ENCODE results near the gene DNAH17. TPM values are rescaled to one million over a fixed set of nuclear protein-coding genes. Genes with fewer than 3 reads are reported as not detected.
A peak's percentile ranks its signal among the peaks of the same experiment; 100 is the strongest.

Gene DNAH17
- total and polyA plus RNA-seq, 2 of the 13 experiments (the other 11 are each of a cell fraction or from before 2014, with no cell fraction given): 0.86 to 1.6 TPM

GRCh38 chr17:78396441-78397337, 180.5 kb downstream of the DNAH17 start (continued):
- TF ChIP-seq ZNF550 (CRISPR knock-in tag; IDR thresholded peaks at IDR 0.05; ENCODE audit: borderline replicate concordance) (no peak), ZNF567 (CRISPR knock-in tag; IDR thresholded peaks at IDR 0.05; ENCODE audit: borderline replicate concordance) (no peak), JDP2 (CRISPR knock-in tag; IDR thresholded peaks at IDR 0.05; ENCODE audit: borderline replicate concordance) (no peak), SIN3A (IDR thresholded peaks at IDR 0.05; ENCODE audit: borderline replicate concordance, low read depth, low read length) (0 out of 2 replicates have a peak, but pooled peaks have one; percentile 53), KDM4B (CRISPR knock-in tag; IDR thresholded peaks at IDR 0.05) (no peak), ISL2 (CRISPR knock-in tag; IDR thresholded peaks at IDR 0.05) (no peak), RFXANK (CRISPR knock-in tag; IDR thresholded peaks at IDR 0.05) (no peak), AHR (CRISPR knock-in tag; IDR thresholded peaks at IDR 0.05) (no peak), NR3C1 (CRISPR knock-in tag; IDR thresholded peaks at IDR 0.05) (no peak), TEF (CRISPR knock-in tag; IDR thresholded peaks at IDR 0.05) (no peak), GATAD2A (CRISPR knock-in tag; IDR thresholded peaks at IDR 0.05) (peak; percentile 43), ZNF446 (CRISPR knock-in tag; IDR thresholded peaks at IDR 0.05) (no peak), ZNF891 (CRISPR knock-in tag; IDR thresholded peaks at IDR 0.05) (no peak), PAWR (CRISPR knock-in tag; IDR thresholded peaks at IDR 0.05; ENCODE audit: borderline replicate concordance) (no peak), KDM6A (CRISPR knock-in tag; IDR thresholded peaks at IDR 0.05; ENCODE audit: low read depth) (no peak), SRSF4 (IDR thresholded peaks at IDR 0.05; ENCODE audit: low read depth, low read length, poor library complexity, severe bottlenecking) (no peak), KAT8 (CRISPR knock-in tag; IDR thresholded peaks at IDR 0.05) (0 out of 2 replicates have a peak, but pooled peaks have one; percentile 18), ZBTB42 (CRISPR knock-in tag; IDR thresholded peaks at IDR 0.05) (no peak), THAP11 (CRISPR knock-in tag; IDR thresholded peaks at IDR 0.05) (no peak), ATF1 (CRISPR knock-in tag; IDR thresholded peaks at IDR 0.05) (no peak), FOXA3 (CRISPR knock-in tag; IDR thresholded peaks at IDR 0.05) (peak; percentile 70), FOXP1 (IDR thresholded peaks at IDR 0.05) (no peak), FOXP1 (CRISPR knock-in tag; IDR thresholded peaks at IDR 0.05) (peak; percentile 56; the same call in 1 of the 2 replicates), ZNF331 (CRISPR knock-in tag; IDR thresholded peaks at IDR 0.05) (no peak), MIXL1 (CRISPR knock-in tag; IDR thresholded peaks at IDR 0.05) (no peak)
- TF ChIP-seq, protein P1, sequence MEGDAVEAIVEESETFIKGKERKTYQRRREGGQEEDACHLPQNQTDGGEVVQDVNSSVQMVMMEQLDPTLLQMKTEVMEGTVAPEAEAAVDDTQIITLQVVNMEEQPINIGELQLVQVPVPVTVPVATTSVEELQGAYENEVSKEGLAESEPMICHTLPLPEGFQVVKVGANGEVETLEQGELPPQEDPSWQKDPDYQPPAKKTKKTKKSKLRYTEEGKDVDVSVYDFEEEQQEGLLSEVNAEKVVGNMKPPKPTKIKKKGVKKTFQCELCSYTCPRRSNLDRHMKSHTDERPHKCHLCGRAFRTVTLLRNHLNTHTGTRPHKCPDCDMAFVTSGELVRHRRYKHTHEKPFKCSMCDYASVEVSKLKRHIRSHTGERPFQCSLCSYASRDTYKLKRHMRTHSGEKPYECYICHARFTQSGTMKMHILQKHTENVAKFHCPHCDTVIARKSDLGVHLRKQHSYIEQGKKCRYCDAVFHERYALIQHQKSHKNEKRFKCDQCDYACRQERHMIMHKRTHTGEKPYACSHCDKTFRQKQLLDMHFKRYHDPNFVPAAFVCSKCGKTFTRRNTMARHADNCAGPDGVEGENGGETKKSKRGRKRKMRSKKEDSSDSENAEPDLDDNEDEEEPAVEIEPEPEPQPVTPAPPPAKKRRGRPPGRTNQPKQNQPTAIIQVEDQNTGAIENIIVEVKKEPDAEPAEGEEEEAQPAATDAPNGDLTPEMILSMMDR (CRISPR knock-in tag; IDR thresholded peaks at IDR 0.05): no peak; the same call in 1 of the 2 replicates
- TF ChIP-seq, protein P2, sequence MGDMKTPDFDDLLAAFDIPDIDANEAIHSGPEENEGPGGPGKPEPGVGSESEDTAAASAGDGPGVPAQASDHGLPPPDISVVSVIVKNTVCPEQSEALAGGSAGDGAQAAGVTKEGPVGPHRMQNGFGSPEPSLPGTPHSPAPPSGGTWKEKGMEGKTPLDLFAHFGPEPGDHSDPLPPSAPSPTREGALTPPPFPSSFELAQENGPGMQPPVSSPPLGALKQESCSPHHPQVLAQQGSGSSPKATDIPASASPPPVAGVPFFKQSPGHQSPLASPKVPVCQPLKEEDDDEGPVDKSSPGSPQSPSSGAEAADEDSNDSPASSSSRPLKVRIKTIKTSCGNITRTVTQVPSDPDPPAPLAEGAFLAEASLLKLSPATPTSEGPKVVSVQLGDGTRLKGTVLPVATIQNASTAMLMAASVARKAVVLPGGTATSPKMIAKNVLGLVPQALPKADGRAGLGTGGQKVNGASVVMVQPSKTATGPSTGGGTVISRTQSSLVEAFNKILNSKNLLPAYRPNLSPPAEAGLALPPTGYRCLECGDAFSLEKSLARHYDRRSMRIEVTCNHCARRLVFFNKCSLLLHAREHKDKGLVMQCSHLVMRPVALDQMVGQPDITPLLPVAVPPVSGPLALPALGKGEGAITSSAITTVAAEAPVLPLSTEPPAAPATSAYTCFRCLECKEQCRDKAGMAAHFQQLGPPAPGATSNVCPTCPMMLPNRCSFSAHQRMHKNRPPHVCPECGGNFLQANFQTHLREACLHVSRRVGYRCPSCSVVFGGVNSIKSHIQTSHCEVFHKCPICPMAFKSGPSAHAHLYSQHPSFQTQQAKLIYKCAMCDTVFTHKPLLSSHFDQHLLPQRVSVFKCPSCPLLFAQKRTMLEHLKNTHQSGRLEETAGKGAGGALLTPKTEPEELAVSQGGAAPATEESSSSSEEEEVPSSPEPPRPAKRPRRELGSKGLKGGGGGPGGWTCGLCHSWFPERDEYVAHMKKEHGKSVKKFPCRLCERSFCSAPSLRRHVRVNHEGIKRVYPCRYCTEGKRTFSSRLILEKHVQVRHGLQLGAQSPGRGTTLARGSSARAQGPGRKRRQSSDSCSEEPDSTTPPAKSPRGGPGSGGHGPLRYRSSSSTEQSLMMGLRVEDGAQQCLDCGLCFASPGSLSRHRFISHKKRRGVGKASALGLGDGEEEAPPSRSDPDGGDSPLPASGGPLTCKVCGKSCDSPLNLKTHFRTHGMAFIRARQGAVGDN (CRISPR knock-in tag; IDR thresholded peaks at IDR 0.05): peak; percentile 67

Measured in HepG2 (cell line).